HepG2 (cell line): ENCODE results near the gene LRRC74A. TPM values are rescaled to one million over a fixed set of nuclear protein-coding genes. Genes with fewer than 3 reads are reported as not detected.
A peak's percentile ranks its signal among the peaks of the same experiment; 100 is the strongest.

Source experiments
- CERS6 ChIP-seq: sonication (generic); formaldehyde crosslinking; IDR thresholded peaks from 2 replicates; pipeline ENCODE4 v1.5.0; 2020; ENCODE audit warnings: missing genetic modification reagents
- ETV5 ChIP-seq: IDR thresholded peaks from 2 replicates; pipeline ENCODE4 v1.6.1; 2018; ENCODE audit warnings: missing biosample characterization, missing genetic modification reagents, inconsistent platforms, borderline replicate concordance
- HNF1A ChIP-seq, 2 experiments: sonication (generic) in 1 of 2; formaldehyde crosslinking in 1 of 2; IDR thresholded peaks; 2 replicates each; pipeline versions ENCODE4 v1.4.0 to v1.6.1; 2016 to 2020; ENCODE audit warnings: borderline replicate concordance in 1 of 2, low read depth in 1 of 2, mild to moderate bottlenecking in 1 of 2, missing genetic modification reagents in 1 of 2
- KDM1A ChIP-seq: IDR thresholded peaks from 2 replicates; pipeline ENCODE4 v1.6.1; 2016; ENCODE audit warnings: missing compliant biosample characterization
- KDM2A ChIP-seq: sonication (generic); formaldehyde crosslinking; IDR thresholded peaks from 2 replicates; pipeline ENCODE4 v1.4.0; 2020; ENCODE audit warnings: low read depth, missing genetic modification reagents, borderline replicate concordance
- MTA3 ChIP-seq: sonication (generic); formaldehyde crosslinking; IDR thresholded peaks from 2 replicates; pipeline ENCODE4 v1.4.0; 2020; ENCODE audit warnings: missing genetic modification reagents
- NR1H2 ChIP-seq: sonication (generic); formaldehyde crosslinking; IDR thresholded peaks from 2 replicates; pipeline ENCODE4 v1.8.1; 2022; ENCODE audit warnings: low read depth, missing genetic modification reagents, borderline replicate concordance
- PITX1 ChIP-seq: sonication (generic); formaldehyde crosslinking; IDR thresholded peaks from 2 replicates; pipeline ENCODE4 v1.5.1; 2020; ENCODE audit warnings: mild to moderate bottlenecking, missing genetic modification reagents
- RBM39 ChIP-seq: fragments of 200-400 bp; formaldehyde crosslinking; IDR thresholded peaks from one replicate; pipeline ENCODE4 v1.6.1; 2018; ENCODE audit warnings: antibody characterized with exemption, mild to moderate bottlenecking, low read depth, low read length; ENCODE audit not compliant: poor library complexity, severe bottlenecking
- SP140L ChIP-seq: sonication (generic); formaldehyde crosslinking; IDR thresholded peaks from 2 replicates; pipeline ENCODE4 v1.4.0; 2020; ENCODE audit warnings: missing genetic modification reagents, borderline replicate concordance
- SRSF1 ChIP-seq: fragments of 200-400 bp; formaldehyde crosslinking; optimal IDR thresholded peaks from 2 replicates; pipeline ENCODE3; 2017; ENCODE audit warnings: mild to moderate bottlenecking, low read depth, low read length, moderate library complexity
- TRIM22 ChIP-seq: fragments of 450-650 bp; IDR thresholded peaks from 2 replicates; pipeline ENCODE4 v1.6.1; 2017
- ZBTB2 ChIP-seq: sonication (generic); formaldehyde crosslinking; IDR thresholded peaks from 2 replicates; pipeline ENCODE4 v1.8.0; 2022; ENCODE audit warnings: low read depth, missing genetic modification reagents
- ZNF235 ChIP-seq: sonication (generic); formaldehyde crosslinking; IDR thresholded peaks from 2 replicates; pipeline ENCODE4 v1.8.1; 2023; ENCODE audit warnings: mild to moderate bottlenecking, missing genetic modification reagents, borderline replicate concordance
- ZNF263 ChIP-seq: sonication (generic); formaldehyde crosslinking; IDR thresholded peaks from 2 replicates; pipeline ENCODE4 v1.4.0; 2020; ENCODE audit warnings: missing genetic modification reagents
- ZNF350 ChIP-seq: sonication (generic); formaldehyde crosslinking; IDR thresholded peaks from 2 replicates; pipeline ENCODE4 v1.4.0; 2020; ENCODE audit warnings: mild to moderate bottlenecking, low read depth, missing genetic modification reagents, borderline replicate concordance
- ZNF7 ChIP-seq: IDR thresholded peaks from 2 replicates; pipeline ENCODE4 v1.6.1; 2016; ENCODE audit warnings: missing biosample characterization, missing genetic modification reagents
- polyA plus RNA-seq, 8 experiments: library from polyadenylated mRNA; depleted of rRNA in 3 of 8; stranded (reverse) in 7 of 8; unstranded in 1 of 8; fragments of >200 nt; fragmentation: Illumina TruSeq in 4 of 8; extraction: Trizol in 4 of 8; gene quantifications; 2 replicates each; pipeline versions ENCODE4 v1.2.1 to v1.2.3, GENCODE V29; 2011 to 2016; ENCODE audit warnings: low read depth in 4 of 8, missing spikeins in 1 of 8, mixed read lengths in 1 of 8; ENCODE audit not compliant: insufficient read depth in 1 of 8
- total RNA-seq, 5 experiments: library from RNA; depleted of rRNA; stranded (reverse); fragments of >200 nt; fragmentation: Illumina TruSeq; extraction: Trizol; gene quantifications; 2 replicates each; pipeline ENCODE4 v1.2.3, GENCODE V29; 2016; ENCODE audit warnings: low read depth in 1 of 5
- TF ChIP-seq, protein P1 (sequence below): sonication (generic); formaldehyde crosslinking; IDR thresholded peaks from 2 replicates; pipeline ENCODE4 v1.8.0; 2022; ENCODE audit warnings: missing genetic modification reagents, mild to moderate bottlenecking, inconsistent platforms, borderline replicate concordance

The LRRC74A gene
- total and polyA plus RNA-seq, 2 of the 13 experiments (the other 11 are each of a cell fraction or from before 2014, with no cell fraction given), result not detected

- TF ChIP-seq HNF1A (IDR thresholded peaks at IDR 0.05; ENCODE audit: low read depth) (no peak), HNF1A (CRISPR knock-in tag; IDR thresholded peaks at IDR 0.05; ENCODE audit: borderline replicate concordance) (no peak), MTA3 (CRISPR knock-in tag) (no peak), ZNF235 (CRISPR knock-in tag) (no peak), ETV5 (CRISPR knock-in tag) (no peak), SRSF1 (no peak), RBM39 (no peak), KDM2A (CRISPR knock-in tag) (no peak), CERS6 (CRISPR knock-in tag) (no peak), SP140L (CRISPR knock-in tag) (no peak), ZBTB2 (no peak), NR1H2 (CRISPR knock-in tag) (no peak), ZNF263 (CRISPR knock-in tag) (no peak), TRIM22 (no peak), ZNF350 (CRISPR knock-in tag) (0 out of 2 replicates have a peak, but pooled peaks have one; percentile 33), ZNF7 (CRISPR knock-in tag) (no peak), KDM1A (CRISPR knock-in tag) (no peak), PITX1 (0 out of 2 replicates have a peak, but pooled peaks have one; percentile 34)
- TF ChIP-seq, protein P1, sequence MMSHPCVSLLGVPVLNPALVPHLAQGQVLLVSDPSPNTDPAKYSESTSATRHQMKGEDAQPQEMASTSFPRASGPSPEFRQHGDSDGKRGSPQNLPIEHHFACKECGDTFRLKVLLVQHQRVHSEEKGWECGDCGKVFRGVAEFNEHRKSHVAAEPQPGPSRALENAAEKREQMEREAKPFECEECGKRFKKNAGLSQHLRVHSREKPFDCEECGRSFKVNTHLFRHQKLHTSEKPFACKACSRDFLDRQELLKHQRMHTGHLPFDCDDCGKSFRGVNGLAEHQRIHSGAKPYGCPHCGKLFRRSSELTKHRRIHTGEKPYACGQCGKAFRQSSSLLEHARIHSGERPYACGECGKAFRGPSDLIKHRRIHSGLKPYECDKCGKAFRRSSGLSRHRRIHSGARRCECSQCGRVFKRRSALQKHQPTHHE (CRISPR knock-in tag), result no peak
These were observed 41.3 kb upstream of the LRRC74A start (continued) for GRCh38 chr14:76784881-76785280.
